Fibroblast of skin of right quadriceps (primary cell): ENCODE results near the gene SPATA46.
"Not testable (repeated sequence)": the region's sequence is repeated elsewhere in the genome, so short reads cannot be mapped to it uniquely, and the experiment has no call there.

Experiments used
- DNase-seq: peaks from one replicate; pipeline ENCODE4 v3.0.0-alpha.2; 2013

SPATA46 gene

GRCh38 chr1:162373072-162373427, 3.6 kb downstream of the SPATA46 start:
- no peak for DNase-seq

- DNase-seq, result no peak
Measured at GRCh38 chr1:162372159-162373071, 4.2 kb downstream of the SPATA46 start.

- no peak for DNase-seq
Measured at GRCh38 chr1:162371611-162372010, 5.0 kb downstream of the SPATA46 start.

- no peak for DNase-seq
Measured at GRCh38 chr1:162370721-162371120, 5.9 kb downstream of the SPATA46 start.

GRCh38 chr1:162370161-162370560, 6.5 kb downstream of the SPATA46 start:
- no peak for DNase-seq

GRCh38 chr1:162369571-162369970, 7.1 kb downstream of the SPATA46 start:
- DNase-seq, result no peak

GRCh38 chr1:162368451-162368850, 8.2 kb downstream of the SPATA46 start:
- DNase-seq, result no peak

- no peak for DNase-seq
Measured at GRCh38 chr1:162367772-162368171, 8.9 kb downstream of the SPATA46 start.

GRCh38 chr1:162367073-162367472, 9.6 kb downstream of the SPATA46 start:
- no peak for DNase-seq

- DNase-seq, result no peak
Measured at GRCh38 chr1:162366671-162367070, 10.0 kb downstream of the SPATA46 start.

GRCh38 chr1:162366149-162366548, 10.5 kb downstream of the SPATA46 start:
- no peak for DNase-seq

GRCh38 chr1:162365284-162366020, 11.2 kb downstream of the SPATA46 start:
- no peak for DNase-seq

GRCh38 chr1:162364498-162364897, 12.2 kb downstream of the SPATA46 start:
- peak; percentile 9 for DNase-seq

GRCh38 chr1:162363823-162364222, 12.8 kb downstream of the SPATA46 start:
- DNase-seq, result no peak

- DNase-seq, result no peak
Measured at GRCh38 chr1:162361349-162361748, 15.3 kb downstream of the SPATA46 start.

- no peak for DNase-seq
Measured at GRCh38 chr1:162360874-162361260, 15.8 kb downstream of the SPATA46 start.

GRCh38 chr1:162360237-162360873, 16.3 kb downstream of the SPATA46 start:
- DNase-seq, result no peak

GRCh38 chr1:162359523-162360236, 17.0 kb downstream of the SPATA46 start:
- no peak for DNase-seq

- DNase-seq, result no peak
Measured at GRCh38 chr1:162358928-162359327, 17.7 kb downstream of the SPATA46 start.

- peak; percentile 21 for DNase-seq
Measured at GRCh38 chr1:162357681-162358266, 18.9 kb downstream of the SPATA46 start.

- DNase-seq, result no peak
Measured at GRCh38 chr1:162353702-162354101, 23.0 kb downstream of the SPATA46 start.

GRCh38 chr1:162353078-162353477, 23.6 kb downstream of the SPATA46 start:
- DNase-seq, result no peak

- not testable (repeated sequence) for DNase-seq
Measured at GRCh38 chr1:162351874-162352273, 24.8 kb downstream of the SPATA46 start.
